Activated CD8-positive, alpha-beta T cell treated with anti-CD3 and anti-CD28 coated beads, Interleukin-2, amount 10 ng/mL, durations not matched to agents 7 days and 5 days (primary cell): ENCODE results near the gene SLC16A10. TPM values are rescaled to one million over a fixed set of nuclear protein-coding genes. Genes with fewer than 3 reads are reported as not detected.
"Not testable (repeated sequence)": the region's sequence is repeated elsewhere in the genome, so short reads cannot be mapped to it uniquely, and the experiment has no call there.

Experiments
- ATAC-seq: fragments of 150-1000 bp; cut with Tn5 transposase; one replicate; pipeline ENCODE4 v1.10.0; 2021; ENCODE audit warnings: moderate library complexity
- CTCF ChIA-PET: fragments of 350-600 bp; sonication (Branson Sonifier 250); formaldehyde crosslinking; loops from one replicate; lab custom pipeline; 2021; ENCODE audit warnings: antibody characterized with exemption; lab: Charles Lee
- POLR2A ChIA-PET: fragments of 350-600 bp; sonication (Branson Sonifier 250); formaldehyde crosslinking; loops from one replicate; lab custom pipeline; 2021; ENCODE audit warnings: antibody characterized with exemption; lab: Charles Lee
- DNase-seq: peaks from one replicate; pipeline ENCODE4 v3.0.0-alpha.2; 2020
- H3K27ac Mint-ChIP-seq: one replicate; pipeline ENCODE4 v1.8.0; 2021; ENCODE audit warnings: mild to moderate bottlenecking, mixed read lengths
- H3K27me3 Mint-ChIP-seq: one replicate; pipeline ENCODE4 v1.8.0; 2021; ENCODE audit warnings: low read depth, mixed read lengths
- H3K36me3 Mint-ChIP-seq: one replicate; pipeline ENCODE4 v1.8.0; 2021; ENCODE audit warnings: low read depth, mixed read lengths
- H3K4me1 Mint-ChIP-seq: one replicate; pipeline ENCODE4 v1.8.0; 2021; ENCODE audit warnings: low read depth, mixed read lengths
- H3K4me3 Mint-ChIP-seq: one replicate; pipeline ENCODE4 v1.8.0; 2021; ENCODE audit warnings: mild to moderate bottlenecking, mixed read lengths
- H3K9me3 Mint-ChIP-seq: one replicate; pipeline ENCODE4 v1.8.0; 2022; ENCODE audit warnings: mixed read lengths; ENCODE audit not compliant: insufficient read depth
- total RNA-seq, 2 experiments: library from RNA; stranded (reverse); gene quantifications; one replicate each; pipeline ENCODE4 v1.2.3, GENCODE V29; 2021

SLC16A10 gene
- total RNA-seq, 2 experiments from 2014 or later = 6.3 to 6.4 TPM

GRCh38 chr6:111192911-111193555 is 105.7 kb downstream of the SLC16A10 start:
- POLR2A ChIA-PET = no interaction called here
- CTCF ChIA-PET = no interaction called here
- Mint-ChIP-seq H3K36me3 (peaks cover 16% of the 10 kb centered on the region), H3K27ac (no peak overlapping the region), H3K4me3 (no peak overlapping the region), H3K4me1 (no peaks in the 10 kb centered on the region), H3K9me3 (no peaks in the 10 kb centered on the region), H3K27me3 (no peaks in the 10 kb centered on the region)
- no peak for DNase-seq
- ATAC-seq = no peak

GRCh38 chr6:111195656-111196055 is 108.4 kb downstream of the SLC16A10 start:
- CTCF ChIA-PET = interaction anchor here (1.1 kb wide), 1 partner anchor 15 kb away, joined by 3 read pairs; no protein-coding TSS in a partner anchor
- POLR2A ChIA-PET = interaction anchor here (0.5 kb wide), 1 partner anchor 20 kb away, joined by 3 read pairs; no protein-coding TSS in a partner anchor

GRCh38 chr6:111198841-111199240 is 111.5 kb downstream of the SLC16A10 start:
- no peak for DNase-seq
- CTCF ChIA-PET = interaction anchor here (2.8 kb wide), 1 partner anchor 11 kb away, joined by 11 read pairs; no protein-coding TSS in a partner anchor
- ATAC-seq = no peak
- Mint-ChIP-seq H3K36me3 (no peaks in the 10 kb centered on the region), H3K4me1 (peaks cover 23% of the 10 kb centered on the region), H3K9me3 (no peaks in the 10 kb centered on the region), H3K27me3 (no peaks in the 10 kb centered on the region), H3K4me3 (no peak overlapping the region), H3K27ac (no peak overlapping the region)
- POLR2A ChIA-PET = no interaction called here

More at GRCh38 chr6:111195656-111196055, 108.4 kb downstream of the SLC16A10 start:
- Mint-ChIP-seq H3K4me3 (no peak overlapping the region), H3K9me3 (no peaks in the 10 kb centered on the region), H3K27me3 (no peaks in the 10 kb centered on the region), H3K4me1 (peaks cover 9% of the 10 kb centered on the region), H3K36me3 (peaks cover 12% of the 10 kb centered on the region), H3K27ac (no peak overlapping the region)
- DNase-seq (no peak), ATAC-seq (no peak)

- H3K4me1 Mint-ChIP-seq = peaks cover 23% of the 10 kb centered on the region
- CTCF ChIA-PET = interaction anchor here (1.0 to 2.8 kb wide), 6 partner anchors 9 to 405 kb away, joined by 3 to 11 read pairs (median 4); no protein-coding TSS in a partner anchor
- ATAC-seq (no peak), DNase-seq (no peak)
- no peak overlapping the region for H3K27ac Mint-ChIP-seq
- POLR2A ChIA-PET = no interaction called here
- no peak overlapping the region for H3K4me3 Mint-ChIP-seq
- no peaks in the 10 kb centered on the region for H3K27me3 Mint-ChIP-seq
- no peaks in the 10 kb centered on the region for H3K9me3 Mint-ChIP-seq
- no peaks in the 10 kb centered on the region for H3K36me3 Mint-ChIP-seq
These were observed 112.6 kb downstream of the SLC16A10 start for GRCh38 chr6:111199935-111200334.

GRCh38 chr6:111200350-111201243 is 113.3 kb downstream of the SLC16A10 start:
- Mint-ChIP-seq H3K27ac (no peak overlapping the region), H3K27me3 (no peaks in the 10 kb centered on the region), H3K4me1 (peaks cover 23% of the 10 kb centered on the region), H3K36me3 (no peaks in the 10 kb centered on the region), H3K4me3 (no peak overlapping the region), H3K9me3 (no peaks in the 10 kb centered on the region)
- ChIA-PET CTCF (interaction anchor here (1.0 to 2.8 kb wide), 6 partner anchors 8 to 405 kb away, joined by 3 to 11 read pairs (median 4); no protein-coding TSS in a partner anchor), POLR2A (no interaction called here)
- ATAC-seq = no peak
- no peak for DNase-seq

- no peak overlapping the region for H3K27ac Mint-ChIP-seq
- no peaks in the 10 kb centered on the region for H3K27me3 Mint-ChIP-seq
- no peak for ATAC-seq
- H3K9me3 Mint-ChIP-seq = no peaks in the 10 kb centered on the region
- ChIA-PET CTCF (interaction anchor here (1.0 to 2.8 kb wide), 5 partner anchors 7 to 92 kb away, joined by 3 to 11 read pairs (median 5); no protein-coding TSS in a partner anchor), POLR2A (no interaction called here)
- DNase-seq = no peak
- H3K4me3 Mint-ChIP-seq = no peak overlapping the region
- H3K4me1 Mint-ChIP-seq = peaks cover 23% of the 10 kb centered on the region
- H3K36me3 Mint-ChIP-seq = no peaks in the 10 kb centered on the region
These were observed 113.9 kb downstream of the SLC16A10 start for GRCh38 chr6:111201244-111201554.

GRCh38 chr6:111201764-111202163 is 114.5 kb downstream of the SLC16A10 start:
- Mint-ChIP-seq H3K27me3 (no peaks in the 10 kb centered on the region), H3K4me3 (no peak overlapping the region), H3K36me3 (no peaks in the 10 kb centered on the region), H3K9me3 (no peaks in the 10 kb centered on the region), H3K4me1 (peaks cover 23% of the 10 kb centered on the region), H3K27ac (peak overlapping the region; percentile 65)
- ChIA-PET CTCF (interaction anchor here (0.7 to 1.1 kb wide), 2 partner anchors 8 to 144 kb away, joined by 4 to 7 read pairs; no protein-coding TSS in a partner anchor), POLR2A (no interaction called here)
- DNase-seq = no peak
- peak; percentile 55 for ATAC-seq

- H3K27ac Mint-ChIP-seq, CTCF ChIA-PET, H3K27me3 Mint-ChIP-seq, ATAC-seq, DNase-seq, H3K36me3 Mint-ChIP-seq, H3K4me3 Mint-ChIP-seq, H3K9me3 Mint-ChIP-seq: not testable (repeated sequence)
- POLR2A ChIA-PET = interaction anchor here (0.6 kb wide), 1 partner anchor 397 kb away, joined by 3 read pairs; no protein-coding TSS in a partner anchor
- peaks cover 23% of the 10 kb centered on the region for H3K4me1 Mint-ChIP-seq
These were observed 116.2 kb downstream of the SLC16A10 start for GRCh38 chr6:111203539-111203938.

- no peak for DNase-seq
- H3K36me3 Mint-ChIP-seq = no peaks in the 10 kb centered on the region
- peaks cover 23% of the 10 kb centered on the region for H3K4me1 Mint-ChIP-seq
- CTCF ChIA-PET = interaction anchor here (1.3 to 1.7 kb wide), 2 partner anchors 31 to 147 kb away, joined by 3 to 4 read pairs; no protein-coding TSS in a partner anchor
- H3K9me3 Mint-ChIP-seq = no peaks in the 10 kb centered on the region
- ATAC-seq = no peak
- H3K27me3 Mint-ChIP-seq = no peaks in the 10 kb centered on the region
- POLR2A ChIA-PET = no interaction called here
- H3K27ac Mint-ChIP-seq = no peak overlapping the region
- H3K4me3 Mint-ChIP-seq = no peak overlapping the region
These were observed 117.0 kb downstream of the SLC16A10 start for GRCh38 chr6:111204305-111204704.

GRCh38 chr6:111204881-111205280 is 117.6 kb downstream of the SLC16A10 start:
- Mint-ChIP-seq H3K27ac (no peak overlapping the region), H3K4me1 (peaks cover 26% of the 10 kb centered on the region), H3K36me3 (no peaks in the 10 kb centered on the region), H3K4me3 (no peak overlapping the region), H3K27me3 (no peaks in the 10 kb centered on the region), H3K9me3 (no peaks in the 10 kb centered on the region)
- POLR2A ChIA-PET = no interaction called here
- ATAC-seq (no peak), DNase-seq (no peak)
- CTCF ChIA-PET = interaction anchor here (1.3 to 1.7 kb wide), 2 partner anchors 31 to 147 kb away, joined by 3 to 4 read pairs; no protein-coding TSS in a partner anchor

- ChIA-PET CTCF (interaction anchor here (1.3 to 1.7 kb wide), 2 partner anchors 32 to 148 kb away, joined by 3 to 4 read pairs; no protein-coding TSS in a partner anchor), POLR2A (no interaction called here)
- Mint-ChIP-seq H3K4me3 (no peak overlapping the region), H3K27ac (no peak overlapping the region), H3K9me3 (no peaks in the 10 kb centered on the region), H3K27me3 (no peaks in the 10 kb centered on the region), H3K4me1 (peaks cover 22% of the 10 kb centered on the region), H3K36me3 (no peaks in the 10 kb centered on the region)
- DNase-seq = no peak
- ATAC-seq = no peak
These were observed 118.2 kb downstream of the SLC16A10 start for GRCh38 chr6:111205502-111205901.
